Activated gamma-delta T cell treated with anti-CD3 and anti-CD28 coated beads, Interleukin-2, amount 50 U/mL, for 16 hours (primary cell): ENCODE data around the gene LRRN2.
"Not testable (repeated sequence)": the region's sequence is repeated elsewhere in the genome, so short reads cannot be mapped to it uniquely, and the experiment has no call there.

ENCODE experiments used
- DNase-seq: peaks from one replicate; pipeline ENCODE4 v3.0.0-alpha.2; 2020; ENCODE audit warnings: low read depth

Gene LRRN2

DNA sequence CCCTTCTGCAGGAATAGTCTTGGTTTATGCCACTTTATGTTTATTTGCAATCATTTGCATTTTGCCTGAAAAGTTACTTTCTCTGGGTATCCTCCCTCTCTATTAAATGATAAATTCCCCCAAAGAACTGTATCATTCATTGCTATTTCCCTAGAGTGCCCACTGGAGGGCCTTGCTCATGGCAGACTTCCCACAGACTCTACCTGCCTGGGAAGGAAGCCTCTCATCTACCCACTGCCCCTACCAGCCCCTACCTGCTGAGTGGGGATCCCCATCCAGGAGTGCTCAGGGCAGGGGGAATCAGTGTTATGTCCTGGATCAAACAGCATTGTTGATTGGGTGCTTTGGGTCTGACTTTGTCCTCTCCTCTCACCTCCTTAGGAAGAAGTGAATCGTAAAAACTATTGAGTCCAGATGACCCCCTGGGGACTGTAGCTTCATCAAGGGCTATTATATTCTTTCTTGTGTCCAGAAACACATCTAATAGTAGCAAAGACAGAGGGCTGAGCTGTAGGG lies 6.8 kb upstream of the LRRN2 start:
- no peak for DNase-seq

DNA sequence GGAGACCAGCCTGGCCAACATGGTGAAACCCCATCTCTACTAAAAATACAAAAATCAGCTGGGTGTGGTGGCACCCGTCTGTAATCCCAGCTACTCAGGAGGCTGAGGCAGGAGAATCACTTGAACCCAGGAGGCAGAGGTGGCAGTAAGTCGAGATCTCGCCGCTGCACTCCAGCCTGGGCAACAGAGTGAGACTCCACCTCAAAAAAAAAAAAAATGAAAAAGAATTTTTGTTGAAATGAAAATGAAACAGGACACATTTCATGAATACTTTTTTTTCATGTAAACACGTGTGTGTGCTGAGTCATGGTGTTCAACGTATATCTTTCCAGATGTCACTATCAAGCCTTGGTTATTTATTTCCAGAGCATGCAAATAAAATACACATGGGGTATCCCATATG lies 5.8 kb upstream of the LRRN2 start:
- DNase-seq, result not testable (repeated sequence)

DNA sequence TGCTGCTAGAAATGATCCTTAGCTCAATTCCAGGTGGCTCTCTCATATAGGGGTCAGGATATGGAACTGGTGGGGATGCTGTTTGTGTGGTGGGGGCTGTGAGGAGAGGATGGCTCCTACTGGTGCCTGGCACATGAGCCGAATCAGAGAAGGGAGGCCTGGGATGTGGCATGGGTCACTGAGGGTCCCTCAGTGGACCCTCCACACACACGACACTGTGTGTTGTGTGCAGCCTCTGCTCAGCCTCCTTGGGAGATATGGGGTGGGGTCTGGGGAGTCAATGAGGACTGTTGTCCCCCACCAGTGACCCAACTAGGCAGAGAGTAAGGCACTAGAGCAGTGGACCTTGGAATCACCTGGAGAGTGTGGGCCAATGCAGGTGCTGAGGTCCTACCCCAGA lies 3.2 kb upstream of the LRRN2 start:
- no peak for DNase-seq

DNA sequence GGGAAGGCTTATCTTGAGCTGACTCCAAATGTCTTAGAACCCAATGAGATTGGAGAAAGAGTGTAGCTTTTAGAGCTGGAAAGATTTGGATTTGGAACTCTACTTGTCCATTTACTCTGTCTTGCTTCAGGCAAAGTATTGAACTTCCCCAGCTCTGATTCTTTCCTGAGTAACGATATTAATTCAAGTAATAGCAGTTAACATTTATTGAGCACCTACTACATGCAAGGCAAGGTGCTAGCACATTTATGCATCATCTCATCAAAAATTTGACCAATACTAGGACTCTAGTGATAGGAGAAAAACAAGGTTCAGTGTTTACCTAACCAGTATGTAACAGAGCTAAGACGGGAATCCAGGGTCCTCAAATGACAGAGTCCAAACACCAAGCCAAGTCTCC lies 2.5 kb upstream of the LRRN2 start:
- DNase-seq, result no peak

DNA sequence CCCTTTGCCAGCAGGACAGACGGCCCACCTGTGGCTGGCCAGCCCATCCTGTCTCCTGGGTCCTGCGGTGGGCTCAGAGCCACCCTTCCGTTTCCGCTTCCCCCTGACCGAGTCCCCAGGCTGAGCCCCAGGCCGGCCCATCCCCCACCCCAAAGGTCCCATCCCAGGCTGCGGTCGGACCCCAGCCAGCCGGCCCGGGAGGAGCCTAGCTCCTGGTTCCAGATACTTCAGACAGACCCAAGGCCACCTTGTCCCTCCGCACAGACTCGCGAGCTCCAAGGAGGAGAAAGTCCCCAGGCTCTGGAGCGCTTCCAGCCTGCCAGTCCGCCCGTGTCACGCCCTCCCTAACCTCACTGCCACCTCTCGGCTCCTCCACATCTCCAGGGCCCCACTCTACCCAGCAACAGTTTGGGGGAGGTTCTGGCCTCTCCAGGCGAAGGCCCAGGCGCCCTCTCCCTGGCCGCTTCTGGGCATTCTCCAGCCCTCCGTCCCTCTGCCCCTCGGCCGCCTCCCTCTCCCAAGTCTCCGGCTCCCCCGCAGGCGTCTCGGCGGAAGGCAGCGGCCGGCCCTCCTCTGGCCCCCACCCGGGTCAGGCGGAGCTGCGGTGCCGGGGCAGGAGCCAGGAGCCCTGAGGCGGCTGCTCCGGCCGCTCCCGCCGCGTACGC lies 835 bp downstream of the LRRN2 start:
- DNase-seq, result no peak

DNA sequence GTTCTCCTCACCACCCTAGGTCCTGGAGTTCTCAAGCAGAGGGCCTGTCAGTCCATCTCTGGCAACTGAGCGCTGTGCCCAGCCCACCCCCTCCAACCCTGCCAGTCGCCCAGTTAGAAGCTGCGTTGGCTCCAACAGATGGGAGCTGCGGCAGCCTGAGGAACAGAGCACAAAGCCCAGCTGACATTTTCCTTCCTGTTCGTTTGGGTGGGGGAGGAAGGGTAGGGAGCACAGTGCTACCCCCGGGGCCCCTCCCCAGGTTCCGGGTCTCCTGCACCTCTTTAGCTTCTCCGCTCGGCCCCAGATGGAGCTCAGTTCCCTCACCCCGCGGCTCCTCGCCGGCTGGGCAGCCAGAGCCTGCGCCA lies 1.4 kb downstream of the LRRN2 start:
- DNase-seq, result no peak

DNA sequence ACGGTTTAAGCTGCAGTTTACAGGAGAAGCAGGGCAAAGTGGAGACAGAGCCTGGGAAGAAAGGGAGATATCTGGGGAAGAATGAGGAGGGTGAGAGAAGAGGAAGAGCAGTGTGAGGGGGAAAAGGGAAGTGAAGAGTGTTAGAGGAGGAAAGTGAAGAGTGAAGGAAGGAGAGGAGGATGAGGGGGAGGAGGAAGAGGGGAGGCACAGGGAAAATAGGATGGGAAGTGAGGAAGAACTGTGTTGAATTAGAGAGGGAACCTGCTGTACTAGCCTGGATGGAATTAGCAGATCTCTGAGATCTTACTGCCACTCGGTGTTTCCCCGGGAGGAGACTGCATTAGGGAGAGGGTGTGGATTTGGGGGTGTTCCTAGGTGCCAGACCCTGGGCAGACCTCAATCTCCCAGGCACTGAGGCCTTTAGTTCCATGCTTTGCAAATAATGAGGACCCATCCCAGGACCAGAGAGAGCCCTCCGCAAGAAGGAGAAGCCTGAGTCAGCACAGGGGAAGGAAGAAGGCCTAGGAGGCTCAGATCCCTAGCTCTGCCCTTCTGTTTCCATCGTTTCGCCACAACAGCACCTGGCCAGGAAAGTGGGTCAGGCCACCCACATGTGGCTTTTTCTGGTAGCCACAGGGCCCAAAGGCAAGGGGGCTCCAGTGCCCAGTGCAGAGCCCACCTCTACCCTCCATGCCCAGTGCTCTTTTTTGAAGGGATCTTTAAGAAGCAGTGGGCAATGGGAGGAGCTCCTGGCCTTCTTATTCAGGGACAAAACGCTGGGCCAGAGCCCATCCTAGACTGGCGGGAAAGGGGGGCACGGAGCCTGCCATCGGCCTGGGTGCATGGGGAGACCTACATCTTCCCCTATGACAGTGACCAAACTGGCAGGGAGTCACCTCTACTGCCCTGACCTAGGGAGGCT lies 2.0 kb downstream of the LRRN2 start:
- DNase-seq, result no peak

DNA sequence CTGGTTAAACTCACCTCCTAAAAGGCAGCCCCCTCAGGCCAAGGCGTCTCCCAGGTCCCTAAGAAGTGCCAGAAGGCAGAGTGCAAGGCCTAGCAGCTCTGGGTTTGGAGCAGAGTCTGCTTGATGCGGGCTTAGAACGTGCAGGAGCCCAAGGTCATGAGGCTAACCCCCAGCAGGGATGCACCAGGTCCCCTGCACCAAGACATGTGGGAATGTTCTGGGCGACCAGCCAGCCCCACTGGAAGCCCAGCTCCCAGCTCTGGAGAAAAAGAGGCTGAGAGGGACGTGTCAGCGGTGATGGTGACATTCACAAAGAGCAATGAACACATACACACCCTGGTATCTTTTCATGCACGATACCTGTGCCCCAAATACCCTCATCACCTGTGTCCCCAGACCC lies 5.1 kb downstream of the LRRN2 start:
- DNase-seq, result no peak

DNA sequence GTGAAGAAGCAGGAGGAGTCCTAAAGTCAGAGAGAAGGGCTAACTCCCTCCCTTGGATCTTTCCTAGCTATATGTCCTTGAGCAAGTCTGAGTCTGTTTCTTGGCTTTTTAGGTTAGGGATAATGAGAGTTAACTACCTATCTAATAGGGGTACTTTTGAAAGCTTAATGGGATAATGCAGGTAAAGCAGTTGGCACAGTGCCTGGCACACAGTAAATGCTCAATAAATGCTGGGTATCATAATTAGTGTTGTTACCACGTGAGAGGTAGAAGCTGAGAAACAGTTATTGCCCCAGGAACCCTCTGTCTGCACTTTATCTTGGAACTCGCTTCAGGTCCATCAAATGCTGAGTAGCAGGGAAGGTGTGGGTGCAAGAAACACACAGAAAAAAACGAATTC lies 5.5 kb downstream of the LRRN2 start:
- DNase-seq, result no peak

DNA sequence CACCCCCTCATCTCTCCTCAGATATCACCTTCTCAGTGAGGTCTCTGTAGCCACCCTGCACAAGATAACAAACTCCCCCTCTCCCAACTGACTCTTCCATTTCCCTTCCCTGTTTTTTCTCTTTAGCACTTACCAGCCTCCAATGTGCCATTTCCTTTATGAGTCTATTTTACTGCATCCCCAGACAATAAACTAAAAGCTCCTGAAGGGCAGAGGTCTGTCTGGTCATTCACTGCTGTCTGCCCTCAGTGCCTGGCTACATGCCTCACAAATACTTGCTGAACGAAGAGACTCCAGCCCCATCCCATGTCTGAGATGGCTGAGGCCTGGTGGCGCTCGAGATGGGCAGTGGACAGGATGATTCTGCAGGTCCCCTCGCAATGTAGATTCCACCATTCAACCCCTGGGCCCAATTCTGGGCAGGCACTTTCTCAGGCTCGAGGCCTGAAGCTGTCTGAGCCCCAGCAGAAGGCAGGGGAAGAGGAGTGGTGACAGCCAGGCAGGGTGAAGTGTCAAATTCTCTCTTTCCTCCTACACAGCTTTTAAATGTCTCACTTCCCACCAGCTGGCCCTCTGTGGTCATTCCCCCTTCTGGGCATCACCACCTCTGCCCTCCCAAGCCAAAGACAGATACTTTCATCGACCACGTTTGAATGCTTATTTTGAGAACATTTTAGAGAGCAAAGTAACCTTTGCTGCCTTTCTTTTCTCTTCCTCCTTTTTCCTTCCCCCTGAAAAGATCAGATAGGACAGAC lies 6.6 kb downstream of the LRRN2 start:
- DNase-seq, result no peak

DNA sequence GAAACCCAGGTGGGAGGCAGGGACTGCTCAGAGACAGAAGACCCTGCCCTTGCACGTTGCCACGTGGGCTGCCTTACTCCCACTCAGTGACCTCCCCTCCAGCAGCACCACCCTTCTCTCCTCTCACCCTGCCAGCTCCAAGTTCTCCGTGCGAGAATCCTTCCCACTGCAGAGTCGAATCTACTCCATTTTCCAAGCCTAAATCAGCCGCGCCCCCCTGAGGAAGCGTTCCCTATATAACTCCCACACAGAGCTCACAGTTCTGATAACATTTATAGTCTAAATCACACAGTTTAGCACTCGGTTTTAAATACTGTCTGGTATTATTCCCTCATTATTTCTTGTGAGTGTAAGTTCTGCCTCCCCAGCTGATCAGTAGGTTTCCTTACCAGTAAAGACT lies 7.7 kb downstream of the LRRN2 start:
- DNase-seq, result no peak

DNA sequence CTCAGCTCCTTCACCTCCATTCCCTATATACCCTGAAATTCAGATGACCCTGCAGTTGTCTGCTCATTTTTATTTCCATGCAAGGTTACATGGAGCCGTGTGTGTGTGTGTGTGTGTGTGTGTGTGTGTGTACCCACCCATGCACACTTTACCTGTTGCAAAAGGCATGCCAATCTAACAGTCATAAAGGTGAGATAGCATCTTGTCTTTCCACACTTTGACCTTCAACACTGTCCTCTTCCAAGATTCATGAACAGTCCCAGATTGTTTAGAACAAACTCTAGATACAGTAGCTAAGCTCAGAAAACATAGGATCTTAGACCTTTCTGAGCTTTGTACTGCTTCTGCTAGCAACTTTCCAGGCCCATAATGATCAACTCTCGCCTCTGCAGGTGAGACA lies 9.5 kb downstream of the LRRN2 start:
- no peak for DNase-seq

DNA sequence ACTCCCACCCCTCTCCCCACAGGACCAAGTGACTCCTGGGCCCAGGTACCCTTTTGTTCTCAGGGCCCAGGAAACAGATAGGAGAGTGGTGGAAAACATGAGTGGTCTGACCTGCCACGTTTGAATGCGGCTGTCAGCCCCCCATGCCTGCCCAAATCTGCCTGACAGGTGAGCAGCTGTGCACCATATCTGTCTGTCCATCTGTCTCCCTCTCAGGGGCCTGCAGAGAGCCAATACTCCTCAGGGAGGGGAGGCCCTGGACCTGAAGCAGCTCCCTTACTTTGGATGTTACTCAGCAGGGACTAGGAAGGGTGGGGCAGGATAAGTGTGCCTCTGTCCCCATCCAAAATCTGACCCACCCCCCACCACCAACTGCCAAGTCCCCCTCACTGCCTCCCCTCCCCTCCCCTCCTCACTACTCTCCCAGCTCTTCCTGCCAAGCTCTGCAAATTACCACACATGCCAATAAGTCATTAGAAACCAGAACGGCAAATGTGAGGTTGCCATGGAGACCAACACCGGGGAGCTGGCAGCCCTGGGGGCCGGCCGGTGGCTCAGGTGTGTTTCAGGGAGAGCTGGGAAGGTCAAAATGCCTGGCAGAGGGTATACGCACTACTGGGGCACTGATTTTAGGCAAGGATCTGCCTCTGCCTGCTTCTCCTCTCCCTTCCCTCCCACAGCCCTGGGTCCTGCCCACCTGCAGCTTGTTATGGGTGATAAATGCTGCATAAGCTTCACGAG lies 11.5 kb downstream of the LRRN2 start:
- no peak for DNase-seq

DNA sequence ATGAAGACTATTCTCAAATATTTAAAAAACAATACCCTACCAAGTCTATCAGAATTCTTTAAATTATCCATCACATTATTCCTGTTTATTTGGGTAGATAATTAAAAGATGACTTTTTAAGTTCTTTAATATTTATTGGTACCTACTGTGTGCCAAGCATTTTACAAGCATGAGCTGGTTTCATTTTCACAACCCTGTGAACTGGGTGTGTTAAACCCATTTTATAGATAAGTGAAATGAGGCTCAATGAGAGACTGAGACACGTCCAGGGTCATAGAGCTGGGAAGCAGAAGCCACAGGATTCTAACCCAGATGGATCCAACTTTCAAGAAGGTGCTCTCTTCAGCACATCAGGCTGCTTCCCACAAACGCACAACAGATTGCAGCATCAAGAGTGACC lies 12.3 kb downstream of the LRRN2 start:
- no peak for DNase-seq

DNA sequence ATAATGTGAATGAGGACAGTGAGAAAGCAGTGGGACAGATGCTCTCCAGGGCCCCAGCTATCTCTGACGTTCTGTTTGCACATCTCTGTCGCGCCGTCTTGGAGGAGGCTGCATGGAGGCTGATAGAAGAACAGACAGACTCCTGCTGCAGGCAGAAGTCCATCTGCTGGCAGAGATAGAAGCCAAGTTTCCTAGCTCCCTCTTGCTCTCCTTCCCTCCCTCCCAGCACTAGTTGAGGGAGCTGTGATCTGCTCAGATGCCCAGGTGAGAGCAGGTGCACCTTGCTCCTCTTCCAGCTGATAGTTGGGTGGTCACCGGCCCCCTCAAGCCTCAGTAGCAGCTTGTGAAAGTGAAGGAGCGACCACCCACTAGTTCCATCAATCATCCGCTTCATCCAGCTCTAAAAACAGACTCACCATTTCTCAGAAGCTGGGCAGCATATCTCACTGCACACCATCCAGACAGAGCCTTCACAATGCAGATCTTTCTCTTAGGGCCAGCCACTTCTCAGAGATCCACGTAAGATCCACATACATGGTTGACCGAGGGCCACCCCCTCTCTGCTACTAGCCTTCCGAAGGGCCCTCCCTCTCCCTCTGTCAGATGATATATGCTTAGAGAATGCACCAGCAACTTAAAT lies 12.9 kb downstream of the LRRN2 start:
- DNase-seq, result no peak

DNA sequence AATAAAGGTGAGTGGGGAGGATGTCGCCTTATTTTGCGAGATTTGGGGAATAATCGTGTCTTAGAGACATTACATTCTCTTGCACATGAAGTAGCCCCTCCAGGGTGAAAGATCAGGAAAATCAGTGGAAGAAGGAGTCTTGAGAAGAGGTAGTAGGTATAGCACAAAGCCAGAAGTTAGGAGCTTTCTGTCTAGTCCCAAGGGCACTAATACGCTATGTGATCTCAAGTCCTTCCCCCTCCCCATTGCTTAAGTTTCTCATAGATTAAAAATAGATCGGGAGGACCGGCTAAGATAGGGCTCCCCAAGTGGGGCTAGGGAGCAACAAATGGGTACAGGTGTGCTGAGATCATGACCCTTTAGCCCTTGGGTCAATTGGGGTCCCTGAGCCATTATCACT lies 13.5 kb downstream of the LRRN2 start:
- no peak for DNase-seq

DNA sequence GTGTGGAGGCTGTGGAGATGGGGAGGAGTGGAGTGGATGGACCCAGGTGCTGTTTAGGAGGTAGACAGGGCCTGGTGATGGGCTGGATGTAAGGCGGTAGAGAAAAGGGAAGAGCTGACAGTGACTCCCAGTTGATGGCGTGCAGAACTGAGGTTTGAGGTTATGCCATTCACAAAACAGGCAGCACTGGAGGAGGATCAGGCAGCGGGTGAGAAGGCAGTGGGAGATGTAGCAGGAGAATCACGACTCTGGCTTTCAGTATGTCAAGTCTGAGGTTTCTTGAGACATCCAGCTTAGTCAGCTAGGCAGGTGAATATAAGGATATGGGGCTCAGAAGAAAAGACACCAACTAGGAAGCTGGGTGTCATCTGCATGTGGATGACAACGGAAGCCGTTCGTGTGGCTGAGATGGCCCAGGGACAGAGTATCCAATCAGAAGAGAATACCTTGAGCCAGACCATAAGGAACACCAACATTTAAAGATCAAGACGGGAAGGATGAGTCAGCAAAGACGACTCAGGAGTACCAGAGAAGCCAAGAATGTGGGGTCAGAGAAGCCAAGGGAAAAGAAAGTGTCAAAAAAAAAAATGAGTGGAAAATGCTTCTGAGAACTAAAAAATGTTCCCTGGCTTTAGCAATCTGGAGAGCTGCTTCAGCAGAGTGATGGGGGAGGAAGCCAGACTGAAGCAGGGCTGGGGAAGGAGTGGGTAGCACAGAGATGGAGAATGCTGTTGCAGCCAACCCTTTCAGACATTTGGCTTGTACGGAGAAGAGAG lies 15.2 kb downstream of the LRRN2 start:
- no peak for DNase-seq

DNA sequence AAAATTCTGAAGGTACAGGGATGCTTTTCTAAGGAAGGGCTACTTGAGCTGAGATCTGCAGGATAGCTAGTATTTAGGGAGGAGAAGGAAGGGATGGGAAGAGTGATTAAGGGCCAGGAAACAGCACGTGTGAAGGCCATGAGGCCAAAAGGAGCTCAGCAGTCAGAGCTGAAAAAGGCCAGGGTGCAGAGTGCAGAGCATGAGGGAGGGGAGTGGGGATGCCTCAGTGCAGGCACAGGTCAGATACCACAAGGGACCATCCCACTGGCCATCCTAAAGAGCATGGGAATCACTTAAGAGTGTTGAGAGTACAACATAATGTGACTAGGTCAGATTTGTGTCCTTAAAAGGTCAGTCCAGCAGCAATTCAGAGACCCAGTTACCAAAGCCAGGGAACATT lies 16.0 kb downstream of the LRRN2 start:
- no peak for DNase-seq

DNA sequence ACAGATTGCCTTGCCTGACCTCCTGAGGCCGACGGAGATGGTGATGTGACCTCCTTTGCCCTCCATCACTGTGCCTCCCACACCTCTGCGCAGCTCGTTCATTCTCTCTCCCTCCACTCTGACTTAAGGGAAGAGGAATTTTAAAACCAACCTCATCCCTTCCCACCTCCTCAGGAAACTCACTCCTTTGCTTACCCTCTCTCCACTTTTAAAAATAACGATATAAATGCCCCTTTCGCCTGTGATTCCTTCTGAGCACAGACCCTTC lies 21.2 kb downstream of the LRRN2 start:
- no peak for DNase-seq

DNA sequence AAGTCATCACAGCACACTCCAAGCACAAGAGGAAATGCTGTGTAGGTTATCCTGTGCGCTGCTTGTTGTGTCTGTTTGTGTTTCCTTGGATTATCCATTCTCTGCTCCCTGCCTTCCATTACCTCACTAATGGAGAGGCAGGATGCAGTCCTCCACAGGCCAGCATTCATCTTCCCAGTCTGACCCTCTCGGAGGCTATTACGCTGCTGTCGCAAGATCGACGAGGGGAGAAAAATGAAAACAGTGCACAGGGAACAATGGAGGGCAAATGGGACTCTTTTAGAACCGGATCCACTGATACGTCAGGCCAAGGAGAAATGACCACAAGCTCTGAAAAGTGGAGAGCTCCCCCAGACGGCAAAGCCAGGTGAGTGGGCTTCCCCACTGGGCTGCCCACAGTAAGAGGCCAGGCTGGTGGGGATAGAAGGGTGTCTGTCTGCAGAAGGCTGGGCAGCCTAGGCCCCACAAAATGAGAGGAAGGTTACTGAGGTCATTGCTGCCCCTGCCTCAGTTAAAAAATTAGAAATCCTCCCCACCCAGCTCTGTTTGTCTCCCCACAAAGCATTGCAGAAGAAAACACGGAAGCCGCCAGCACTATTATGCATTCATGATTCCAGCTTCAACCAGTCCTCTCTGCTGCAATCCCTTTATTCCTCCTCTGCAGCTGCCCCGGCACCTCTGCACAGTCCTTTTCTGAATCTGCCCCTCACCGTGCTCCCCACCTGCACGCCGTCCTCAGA lies 21.7 kb downstream of the LRRN2 start:
- DNase-seq, result no peak
